Measurements from ENCODE around the gene TLE3. TPM values are rescaled to one million over a fixed set of nuclear protein-coding genes. Genes with fewer than 3 reads are reported as not detected.

Gene TLE3
- total RNA-seq, 2 donors from 2014 or later, result 16.6 to 33.9 TPM

DNA sequence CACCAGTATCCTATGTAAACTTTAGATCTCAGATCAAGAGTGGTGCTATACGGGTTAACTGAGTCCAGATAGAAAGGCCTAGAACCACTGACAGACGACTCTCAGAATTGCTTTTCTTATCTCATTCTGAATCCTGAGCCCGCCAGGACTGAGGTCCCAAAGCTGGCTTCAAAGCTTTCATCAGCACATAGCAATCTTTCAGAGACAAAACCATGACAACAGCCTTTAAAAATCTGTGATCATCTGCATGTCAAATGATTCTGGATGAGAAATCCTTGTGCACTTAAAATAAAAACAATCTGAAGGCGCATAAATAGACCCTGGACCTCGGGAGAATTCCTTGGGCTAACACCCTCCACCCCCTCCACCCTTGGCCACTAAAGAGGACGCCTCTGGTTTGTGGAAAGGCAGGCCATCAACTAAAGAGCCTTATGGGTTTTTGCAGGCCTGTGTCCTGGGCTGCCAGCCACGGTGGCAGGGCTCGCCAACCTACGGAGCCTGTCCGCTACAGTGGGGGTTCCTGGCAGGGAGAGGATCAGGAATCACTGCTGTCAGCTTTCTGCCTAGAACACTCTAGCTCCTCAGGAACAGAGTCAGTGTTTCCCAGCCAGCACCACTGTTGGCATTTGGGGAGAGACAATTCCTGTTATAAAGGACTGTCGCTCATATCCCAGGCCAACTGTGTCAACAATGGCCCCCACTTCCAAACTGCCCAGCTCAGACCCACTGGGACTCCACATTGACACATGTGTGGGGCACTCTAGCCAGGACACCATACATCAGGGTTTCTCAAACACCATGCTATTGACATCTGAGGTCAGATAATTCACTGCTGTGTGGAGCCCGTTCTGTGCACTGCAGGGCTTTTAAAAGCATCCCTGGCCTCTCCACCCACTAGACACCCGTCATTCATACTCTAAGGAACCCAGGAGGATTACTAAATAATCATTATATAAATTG lies 20.2 kb downstream of the TLE3 start:
- Histone ChIP-seq H3K27ac (no peak overlapping the region), H3K27me3 (no peaks in the 10 kb centered on the region), H3K4me3 (no peak overlapping the region), H3K36me3 (replicated peaks in 1 of 2; ENCODE audit: insufficient read depth in 1 of 2, low read depth in 2 of 2) (peaks cover 0 to 15% of the 10 kb centered on the region in 2 donors), H3K4me1 (peaks cover 24% of the 10 kb centered on the region), H3K9me3 (no peaks in the 10 kb centered on the region)
- no peak for DNase-seq
- 82 to 94% methylated on average over 7 to 13 of the region's 13 CpGs for WGBS, 2 donors
- intact Hi-C loops (cut with DNase I), result no loop called here
- no peak for ATAC-seq
- no peak for TF ChIP-seq POLR2A (IDR thresholded peaks at IDR 0.05)
- no peak for TF ChIP-seq CTCF (IDR thresholded peaks at IDR 0.05)

GRCh38 chr15:70074380-70074779 lies 23.3 kb downstream of the TLE3 start:
- ATAC-seq, result no peak
- TF ChIP-seq POLR2A (IDR thresholded peaks at IDR 0.05), result no peak
- no peak for TF ChIP-seq CTCF (IDR thresholded peaks at IDR 0.05)

GRCh38 chr15:70072479-70072878 lies 25.2 kb downstream of the TLE3 start:
- DNase-seq (no peak), ATAC-seq (no peak)
- Histone ChIP-seq H3K27ac (no peak overlapping the region), H3K9me3 (no peaks in the 10 kb centered on the region), H3K4me3 (no peak overlapping the region), H3K4me1 (peaks cover 23% of the 10 kb centered on the region), H3K27me3 (no peaks in the 10 kb centered on the region), H3K36me3 (replicated peaks in 1 of 2; ENCODE audit: insufficient read depth in 1 of 2, low read depth in 2 of 2) (peaks cover 0 to 10% of the 10 kb centered on the region in 2 donors)
- TF ChIP-seq POLR2A (IDR thresholded peaks at IDR 0.05), result no peak
- no peak for TF ChIP-seq CTCF (IDR thresholded peaks at IDR 0.05)
- WGBS, 2 donors, result 95 to 100% methylated on average over 3 of the region's 3 CpGs
- intact Hi-C loops (cut with DNase I), result no loop called here

More at GRCh38 chr15:70074380-70074779, 23.3 kb downstream of the TLE3 start:
- H3K27ac ChIP-seq, result no peak overlapping the region
- intact Hi-C loops (cut with DNase I), result no loop called here
- H3K36me3 ChIP-seq (replicated peaks in 1 of 2; ENCODE audit: insufficient read depth in 1 of 2, low read depth in 2 of 2), result peaks cover 0 to 10% of the 10 kb centered on the region in 2 donors
- H3K4me1 ChIP-seq, result peaks cover 21% of the 10 kb centered on the region
- no peaks in the 10 kb centered on the region for H3K27me3 ChIP-seq
- DNase-seq, result no peak
- no peak overlapping the region for H3K4me3 ChIP-seq
- H3K9me3 ChIP-seq, result no peaks in the 10 kb centered on the region
- 93 to 96% methylated on average over 13 of the region's 13 CpGs for WGBS, 2 donors

DNA sequence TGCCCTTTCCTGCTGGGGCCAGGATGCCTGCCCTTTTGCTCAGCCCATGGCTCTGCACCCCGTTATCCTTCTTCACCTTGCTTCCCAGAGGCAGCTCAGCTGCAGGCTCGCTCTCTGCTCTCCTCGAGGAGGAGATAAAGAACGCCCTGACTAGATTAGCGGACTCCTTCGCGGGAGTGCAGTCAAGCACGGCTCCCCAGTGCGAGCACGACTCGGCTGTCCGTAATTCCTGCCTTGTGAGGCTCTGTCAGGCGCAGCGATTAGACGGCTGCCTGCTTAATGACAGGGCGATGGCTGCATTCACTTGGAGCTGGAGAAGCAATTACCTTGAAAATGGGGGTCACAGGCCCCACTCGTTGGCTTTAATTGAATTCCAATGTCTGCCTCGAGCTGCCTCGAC lies 25.9 kb downstream of the TLE3 start:
- H3K4me1 ChIP-seq, result peaks cover 23% of the 10 kb centered on the region
- WGBS, 2 donors, result 87 to 92% methylated on average over 10 to 19 of the region's 19 CpGs
- DNase-seq (no peak), ATAC-seq (no peak)
- H3K4me3 ChIP-seq, result no peak overlapping the region
- intact Hi-C loops (cut with DNase I), result no loop called here
- H3K27me3 ChIP-seq, result no peaks in the 10 kb centered on the region
- peaks cover 0 to 10% of the 10 kb centered on the region in 2 donors for H3K36me3 ChIP-seq (replicated peaks in 1 of 2; ENCODE audit: insufficient read depth in 1 of 2, low read depth in 2 of 2)
- no peak overlapping the region for H3K27ac ChIP-seq
- no peaks in the 10 kb centered on the region for H3K9me3 ChIP-seq
- TF ChIP-seq POLR2A (IDR thresholded peaks at IDR 0.05), result no peak
- no peak for TF ChIP-seq CTCF (IDR thresholded peaks at IDR 0.05)

Measured in body of pancreas (tissue), 4 donors.